ENCODE data around the gene SLC12A7.
"Not testable (repeated sequence)": the region's sequence is repeated elsewhere in the genome, so short reads cannot be mapped to it uniquely, and the experiment has no call there.

The SLC12A7 gene

DNA sequence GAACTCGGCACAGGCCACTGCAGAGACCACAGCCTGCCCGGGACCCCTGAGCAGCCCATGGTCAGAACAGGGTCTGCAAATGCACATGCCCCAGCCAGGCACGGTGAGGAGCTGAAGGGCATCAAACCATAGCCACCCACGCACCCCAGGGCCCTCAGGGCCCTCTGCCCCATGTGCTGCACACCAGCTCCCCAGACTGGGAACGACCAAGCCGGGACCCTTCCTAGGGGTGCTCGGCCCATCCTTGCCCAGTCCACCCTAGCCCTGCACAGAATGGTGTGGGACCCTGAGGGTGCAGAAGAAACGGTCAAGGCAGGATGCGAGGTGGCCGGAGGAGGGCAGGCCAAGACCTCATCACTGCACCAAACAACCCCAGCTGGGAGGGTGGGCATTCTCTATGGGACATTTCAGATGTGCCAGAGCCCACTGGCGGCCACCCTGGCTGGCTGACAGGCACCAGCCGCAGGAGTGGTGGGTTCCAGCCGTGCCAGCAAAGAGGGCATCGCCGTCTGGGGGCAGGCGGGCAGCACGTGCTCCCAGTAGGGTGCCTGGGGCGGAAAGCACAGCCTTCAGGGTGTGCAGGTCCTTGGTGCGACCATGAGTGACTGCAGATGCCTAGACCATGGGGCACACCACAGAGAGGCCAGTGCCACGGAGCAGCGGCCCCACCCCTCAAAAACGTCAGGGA lies 16.4 kb downstream of the SLC12A7 start:
- no peak for DNase-seq

DNA sequence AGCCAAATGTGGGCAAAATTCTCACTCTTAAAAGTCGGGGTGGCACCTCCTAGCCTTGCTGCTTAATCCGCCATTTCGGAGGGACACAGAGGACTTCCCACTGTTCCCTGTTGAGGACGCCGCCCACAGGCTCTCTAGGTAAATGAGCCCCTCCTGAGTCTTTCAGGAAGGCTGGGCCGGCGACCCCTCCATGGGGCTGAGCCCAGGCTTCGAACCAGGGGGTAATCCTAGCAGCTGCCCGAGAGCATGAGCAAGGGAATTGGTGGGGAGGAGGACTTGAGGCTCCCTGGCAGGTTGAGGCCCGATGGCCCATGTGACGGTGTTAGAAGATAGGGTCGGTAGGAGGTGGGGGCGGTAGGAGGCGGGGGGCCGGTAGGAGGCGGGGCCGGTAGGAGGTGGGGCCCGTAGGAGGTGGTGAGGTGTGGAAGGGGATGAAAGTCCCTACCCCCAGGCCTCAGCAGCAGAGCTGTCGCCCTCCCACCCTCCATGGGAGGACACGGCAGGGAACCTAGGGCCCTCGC lies 17.1 kb downstream of the SLC12A7 start:
- DNase-seq = no peak

DNA sequence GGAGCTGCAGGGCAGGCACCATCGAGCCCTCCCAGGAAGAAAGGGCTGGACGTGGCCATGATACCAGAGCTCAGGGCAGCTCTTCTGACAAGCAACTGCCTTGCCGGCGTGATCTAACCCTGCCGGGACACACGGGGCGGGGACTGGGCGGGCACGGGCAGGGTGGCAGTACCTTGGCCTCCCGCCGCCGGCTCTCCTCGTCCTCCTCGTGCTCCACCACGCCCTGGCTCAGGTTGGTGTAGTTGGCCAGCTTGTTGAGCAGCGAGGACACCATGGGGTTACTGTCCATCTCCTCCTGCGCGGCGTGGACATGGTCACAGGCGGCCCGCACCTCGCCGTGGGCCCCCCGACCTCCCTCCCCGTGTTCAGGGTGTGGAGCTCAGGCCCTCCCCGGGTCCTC lies 18.5 kb downstream of the SLC12A7 start:
- no peak for DNase-seq

DNA sequence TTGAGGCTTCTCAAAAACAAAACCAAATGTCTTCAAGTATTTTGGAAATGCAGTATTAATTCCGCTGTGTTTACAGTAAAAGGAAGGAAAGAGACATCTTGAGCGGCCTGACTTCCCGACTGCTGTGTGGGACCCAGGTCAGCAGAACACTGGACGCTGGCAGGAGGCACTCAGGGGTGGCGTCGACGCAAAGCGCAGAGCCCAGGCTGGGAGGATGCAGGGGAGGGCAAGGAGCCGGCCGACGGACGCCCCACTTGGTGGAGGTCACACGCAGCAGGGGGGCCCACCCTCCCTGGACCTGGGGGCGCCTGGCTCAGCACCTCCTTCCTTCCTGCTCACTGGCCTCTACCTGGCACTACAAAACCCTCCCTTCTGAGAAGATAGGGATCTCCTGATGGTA lies 19.7 kb downstream of the SLC12A7 start:
- no peak for DNase-seq

DNA sequence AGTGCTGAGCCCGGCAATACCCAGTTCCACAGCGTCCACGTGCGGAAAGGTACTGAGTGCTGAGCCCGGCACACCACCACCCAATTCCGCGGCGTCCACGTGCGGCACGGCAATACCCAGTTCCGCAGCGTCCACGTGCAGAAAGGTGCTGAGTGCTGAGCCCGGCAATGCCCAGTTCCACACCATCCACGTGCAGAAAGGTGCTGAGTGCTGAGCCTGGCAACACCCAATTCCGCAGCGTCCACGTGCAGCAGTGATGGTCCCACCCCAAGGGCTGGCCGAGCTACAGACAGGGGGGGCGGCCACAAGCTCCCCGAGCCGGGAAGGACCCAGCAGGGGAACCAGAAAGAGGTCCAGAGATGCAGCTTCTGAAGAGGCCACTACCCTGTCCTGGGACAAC lies 20.2 kb downstream of the SLC12A7 start:
- DNase-seq = no peak

DNA sequence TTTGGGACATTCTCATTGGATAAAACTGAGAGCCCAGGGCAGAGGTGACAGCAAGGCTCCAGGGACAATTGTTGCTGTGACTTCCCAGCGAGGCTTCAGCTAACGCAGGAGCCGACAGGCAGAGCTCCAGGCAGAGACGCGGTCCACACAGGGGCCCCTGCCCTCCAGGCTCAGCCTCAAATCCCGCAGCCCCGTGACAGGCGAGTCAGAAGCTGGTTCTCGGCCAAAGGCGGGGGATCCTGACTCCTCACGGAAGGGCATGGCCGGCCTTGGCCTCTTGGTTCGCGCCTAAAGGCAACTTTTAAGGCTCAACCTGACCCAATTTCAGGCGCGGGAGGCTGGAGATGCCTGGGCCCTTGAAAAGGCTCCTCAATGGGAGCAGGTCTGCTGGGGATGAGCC lies 21.3 kb downstream of the SLC12A7 start:
- DNase-seq = no peak

DNA sequence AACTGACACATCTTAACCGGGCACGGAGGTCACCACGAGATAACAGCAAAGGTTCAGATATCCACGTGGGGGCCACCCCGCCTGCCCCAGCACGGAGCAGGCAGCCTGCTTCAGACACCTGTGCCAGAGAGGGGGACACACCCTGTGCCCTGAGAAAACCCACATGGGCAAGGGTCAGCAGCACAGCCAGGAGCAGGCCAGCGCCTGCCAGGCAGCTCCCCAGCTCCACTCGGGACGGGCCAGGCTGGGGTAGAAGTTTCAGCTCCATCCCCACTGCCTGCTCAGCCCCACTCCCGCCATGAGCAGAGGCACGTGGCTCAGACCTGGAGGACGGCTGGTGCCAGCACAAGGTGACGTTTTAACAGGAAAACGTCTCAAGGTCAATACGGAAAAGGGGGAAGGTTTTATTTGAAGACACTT lies 22.2 kb downstream of the SLC12A7 start:
- no peak for DNase-seq

DNA sequence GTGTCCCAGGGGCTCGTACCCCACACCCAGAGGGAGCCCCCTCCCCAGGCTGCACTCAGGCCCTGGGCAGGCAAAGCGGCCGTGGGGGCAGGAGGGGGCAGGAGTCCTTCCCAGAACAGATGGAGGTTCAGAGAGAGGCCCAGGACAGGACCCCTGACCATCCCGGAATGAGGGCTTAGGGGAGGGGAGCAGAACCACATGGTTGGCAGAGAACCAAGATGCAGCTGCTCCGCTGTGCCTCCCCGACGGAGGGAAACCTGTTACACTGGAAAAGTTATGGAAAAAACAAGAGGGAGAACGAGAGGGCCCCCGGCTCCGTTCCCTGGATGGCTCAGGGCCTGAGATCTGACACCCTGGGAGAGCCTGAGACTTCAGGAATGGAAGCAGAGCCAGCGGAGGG lies 22.7 kb downstream of the SLC12A7 start:
- DNase-seq = no peak

DNA sequence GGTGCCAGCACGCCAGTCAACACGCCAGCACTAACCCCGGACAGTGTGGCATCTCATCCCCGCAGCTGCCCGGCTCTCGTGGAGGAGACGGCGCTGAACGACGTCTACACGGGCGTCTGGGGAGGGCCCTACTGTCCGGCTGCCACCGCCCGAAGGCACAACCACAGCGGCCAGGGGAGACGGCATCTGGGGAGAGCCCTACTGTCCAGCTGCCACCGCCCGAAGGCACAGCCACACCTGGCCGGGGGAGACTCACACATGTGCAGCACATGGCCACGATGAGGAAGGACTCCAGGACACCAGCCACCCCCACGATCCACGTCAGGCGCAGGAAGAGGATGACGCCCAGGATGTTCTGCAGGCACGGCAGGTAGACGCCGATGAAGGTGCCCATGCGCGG lies 23.1 kb downstream of the SLC12A7 start:
- DNase-seq = no peak

DNA sequence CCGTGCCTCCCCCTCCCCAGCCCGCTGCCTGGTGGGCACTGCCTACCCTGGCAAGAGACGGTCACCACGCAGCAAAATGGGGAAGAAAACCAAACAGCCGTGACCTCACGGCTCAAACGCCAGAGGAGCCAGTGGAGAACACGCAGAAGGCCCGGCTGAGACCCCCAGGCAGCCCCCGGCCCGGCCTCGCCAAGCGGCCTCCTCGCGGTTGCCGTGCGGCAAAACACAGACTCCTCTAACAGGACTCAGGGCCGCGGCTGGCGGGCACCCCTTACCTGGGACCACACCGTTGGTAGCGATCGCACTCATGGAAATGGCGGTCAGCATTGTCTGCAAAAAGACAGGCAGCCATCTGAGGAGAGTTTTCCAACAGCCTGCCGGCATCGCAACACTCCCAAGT lies 23.8 kb downstream of the SLC12A7 start:
- no peak for DNase-seq

DNA sequence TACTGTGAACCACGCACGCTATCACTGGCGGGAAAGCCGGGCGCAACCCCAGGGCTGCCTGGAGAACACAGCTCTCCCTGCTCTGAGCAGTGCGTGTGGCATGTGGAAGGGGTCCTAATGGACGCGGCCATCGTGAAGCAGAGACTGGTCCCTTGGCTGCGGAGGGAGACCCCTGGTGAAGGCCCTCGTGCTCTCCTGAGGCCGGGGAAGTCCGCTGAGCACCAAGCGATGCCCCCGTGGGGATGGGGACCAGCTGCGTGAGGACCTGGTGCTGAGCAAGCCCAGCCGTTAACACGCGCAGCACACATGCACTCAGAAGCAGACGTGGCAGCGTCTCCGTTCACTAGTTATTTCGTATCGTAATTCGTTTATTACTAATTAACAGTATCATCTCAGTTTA lies 24.4 kb downstream of the SLC12A7 start:
- DNase-seq = no peak

DNA sequence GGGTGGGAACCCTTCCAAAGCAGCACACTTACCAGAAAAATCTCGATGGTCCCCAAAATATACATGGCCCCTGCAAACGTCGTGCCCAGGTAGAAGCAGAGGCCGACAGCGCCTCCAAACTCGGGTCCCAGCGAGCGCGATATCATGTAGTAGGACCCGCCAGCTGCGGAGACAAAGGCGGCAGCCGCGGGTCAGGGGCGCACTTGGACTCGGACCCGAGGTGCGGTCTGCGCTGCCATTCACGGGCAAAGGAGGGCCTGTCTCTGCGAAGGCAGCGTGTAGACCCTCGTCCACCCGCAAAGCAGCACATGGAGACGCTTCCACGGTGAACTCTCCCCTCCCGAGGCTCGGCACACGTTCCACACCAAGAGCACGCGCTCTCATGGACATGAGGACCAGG lies 25.0 kb downstream of the SLC12A7 start:
- DNase-seq = no peak

DNA sequence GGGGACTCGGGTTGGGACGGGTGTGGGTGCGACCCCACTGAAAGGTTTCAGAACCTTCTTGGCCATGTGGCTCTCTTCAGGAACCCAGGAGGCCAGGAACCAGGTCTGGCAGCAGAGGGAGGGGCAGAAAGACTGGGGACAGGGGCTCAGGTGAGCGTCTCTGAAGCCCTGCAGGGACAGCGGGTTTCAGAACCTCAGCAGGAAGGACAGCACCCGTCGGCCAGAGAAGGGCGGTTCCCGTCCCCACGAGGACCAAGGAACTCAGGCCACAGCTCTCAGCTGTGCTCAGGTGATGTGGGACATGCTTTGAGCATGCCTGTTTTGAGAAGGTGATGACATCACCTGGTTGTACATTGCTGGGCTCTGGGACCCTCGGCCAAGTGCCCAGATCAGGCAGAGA lies 25.7 kb downstream of the SLC12A7 start:
- no peak for DNase-seq

DNA sequence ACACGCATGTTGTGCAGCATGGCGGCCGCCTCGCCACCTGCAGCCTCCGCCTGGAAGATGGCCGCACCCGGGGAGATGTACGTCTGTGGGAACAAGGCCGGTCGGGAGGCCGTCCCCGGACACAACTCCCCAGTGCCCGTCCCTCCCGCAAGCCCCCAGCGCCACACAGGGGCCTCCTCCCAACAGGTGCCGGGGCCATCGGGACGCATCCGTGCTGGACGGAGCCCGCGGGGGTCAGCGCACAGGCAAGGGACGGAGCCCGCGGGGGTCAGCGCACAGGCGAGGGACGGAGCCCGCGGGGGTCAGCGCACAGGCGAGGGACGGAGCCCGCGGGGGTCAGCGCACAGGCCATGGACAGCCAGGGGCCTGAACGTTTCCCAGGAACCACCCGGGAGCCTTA lies 26.5 kb downstream of the SLC12A7 start:
- no peak for DNase-seq

DNA sequence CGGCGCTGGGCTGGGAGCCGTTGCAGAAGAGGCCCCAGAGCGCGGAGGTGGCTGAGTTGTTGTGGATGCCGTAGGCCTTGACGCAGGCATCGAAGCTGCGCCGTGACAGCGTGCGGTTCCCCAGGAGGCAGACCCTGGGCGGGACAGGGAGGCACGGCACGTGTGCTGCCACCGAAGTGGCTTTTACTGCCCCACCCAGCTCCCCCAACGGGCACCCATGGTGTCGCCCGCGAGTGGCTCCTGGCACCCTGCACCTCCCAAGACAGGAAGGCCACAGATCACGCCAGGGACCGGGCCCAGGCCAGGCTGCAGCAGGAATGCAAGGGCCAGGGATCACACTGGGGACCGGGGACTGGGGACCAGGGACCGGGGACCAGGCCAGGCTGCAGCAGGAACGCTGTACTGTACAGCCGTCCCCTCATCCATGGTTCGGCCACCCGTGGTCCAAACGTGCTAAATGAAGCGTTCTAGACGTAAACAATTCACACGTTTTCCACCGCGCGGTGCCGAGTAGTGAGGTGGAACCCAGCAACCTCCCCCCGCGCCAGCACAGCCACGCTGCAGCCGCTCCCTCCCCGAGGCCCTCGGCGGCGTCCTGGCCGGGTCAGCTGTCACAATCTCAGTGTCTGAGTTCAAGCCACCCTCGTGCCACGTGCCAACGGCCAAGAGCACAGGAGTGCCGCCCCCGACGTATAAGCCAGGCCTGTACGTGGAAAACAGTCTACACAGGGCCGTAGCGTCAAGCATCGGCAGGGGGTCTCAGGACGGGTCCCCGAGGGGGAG lies 27.8 kb downstream of the SLC12A7 start:
- no peak for DNase-seq

DNA sequence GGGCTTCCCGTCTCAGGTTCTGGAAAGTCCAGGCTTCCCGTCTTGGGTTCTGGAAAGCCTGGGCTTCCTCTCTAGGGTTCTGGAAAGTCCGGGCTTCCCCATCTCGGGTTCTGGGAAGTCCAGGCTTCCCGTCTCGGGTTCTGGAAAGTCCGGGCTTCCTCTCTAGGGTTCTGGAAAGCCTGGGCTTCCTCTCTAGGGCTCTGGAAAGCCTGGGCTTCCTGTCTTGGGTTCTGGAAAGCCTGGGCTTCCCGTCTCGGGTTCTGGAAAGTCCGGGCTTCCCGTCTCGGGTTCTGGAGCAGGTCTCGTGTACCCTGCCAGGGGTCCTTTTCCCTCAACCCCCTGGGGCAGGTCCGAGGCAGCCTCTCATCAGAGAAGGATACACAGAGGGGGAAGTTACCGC lies 28.8 kb downstream of the SLC12A7 start:
- DNase-seq = not testable (repeated sequence)

DNA sequence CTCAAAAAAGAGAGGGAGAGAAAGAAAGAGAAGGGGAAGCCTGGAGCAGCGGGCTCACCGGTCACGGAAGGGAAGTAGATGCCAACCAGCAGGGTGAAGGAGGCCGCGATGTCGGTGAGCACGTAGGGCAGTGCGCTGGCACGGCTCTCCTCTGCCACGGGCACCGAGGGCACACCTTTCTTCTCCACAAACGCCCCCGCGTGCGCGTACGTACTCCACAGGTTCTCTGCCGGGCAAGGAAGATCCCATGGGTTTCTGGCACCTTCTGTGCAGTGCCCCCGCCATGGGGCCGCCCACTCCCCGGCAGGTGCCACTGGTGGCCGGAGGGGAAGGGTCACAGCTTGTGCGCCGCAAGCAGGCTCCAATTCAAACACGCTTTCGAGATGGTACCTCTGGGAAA lies 30.3 kb downstream of the SLC12A7 start:
- no peak for DNase-seq

DNA sequence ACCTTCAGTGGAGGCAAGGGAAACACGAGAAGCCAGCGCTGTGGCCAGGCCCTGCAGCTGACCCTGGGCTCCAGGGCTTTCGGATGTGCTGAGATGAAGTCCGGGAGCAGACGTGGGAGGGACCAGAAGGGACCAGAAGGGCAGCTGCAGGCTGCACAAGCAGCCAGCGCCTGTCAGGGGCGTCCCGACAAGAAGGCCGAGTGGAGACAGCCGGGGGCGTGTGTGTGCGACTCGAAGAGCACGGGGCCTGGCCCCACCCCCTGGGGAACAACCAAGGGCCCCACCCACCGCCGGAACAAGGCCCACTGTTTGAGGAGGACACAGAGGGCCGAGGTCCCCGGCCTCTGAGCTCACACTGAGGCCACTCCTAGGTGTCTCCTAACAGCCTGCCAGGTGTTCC lies 31.4 kb downstream of the SLC12A7 start:
- DNase-seq = no peak

DNA sequence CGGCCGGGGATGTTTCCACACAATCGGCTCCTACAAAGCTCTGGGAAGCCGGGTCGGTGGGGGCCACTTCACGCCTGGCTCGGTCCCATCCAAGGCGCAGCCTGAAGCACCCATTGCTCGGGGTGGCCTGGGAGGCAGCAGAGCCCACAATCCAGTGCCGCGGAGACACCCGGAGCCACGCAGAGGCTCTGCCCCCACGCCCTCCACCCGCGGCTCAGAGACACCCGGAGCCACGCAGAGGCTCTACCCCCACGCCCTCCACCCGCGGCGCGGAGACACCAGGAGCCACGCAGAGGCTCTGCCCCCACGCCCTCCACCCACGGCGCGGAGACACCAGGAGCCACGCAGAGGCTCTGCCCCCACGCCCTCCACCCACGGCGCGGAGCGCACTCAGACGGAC lies 31.9 kb downstream of the SLC12A7 start:
- DNase-seq = no peak

DNA sequence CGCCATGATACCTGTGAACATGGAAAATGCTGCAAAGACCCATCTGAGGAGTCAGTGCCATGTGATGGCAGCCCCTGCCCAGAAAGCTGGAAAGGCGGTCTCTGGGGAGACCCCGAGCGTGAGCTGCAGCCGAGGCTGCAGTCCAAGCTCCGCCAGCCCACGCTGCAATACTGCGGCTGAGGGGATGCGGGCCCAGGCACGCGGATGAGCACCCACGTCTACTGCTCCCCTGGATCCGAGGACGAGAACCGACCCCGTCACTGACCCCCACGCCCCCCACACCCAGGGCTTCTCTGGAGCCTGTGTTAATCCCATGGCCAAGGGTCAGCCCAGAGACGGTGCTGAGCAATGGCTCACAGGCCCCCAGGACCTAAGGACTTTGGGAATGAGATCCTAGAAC lies 32.4 kb downstream of the SLC12A7 start:
- no peak for DNase-seq

DNA sequence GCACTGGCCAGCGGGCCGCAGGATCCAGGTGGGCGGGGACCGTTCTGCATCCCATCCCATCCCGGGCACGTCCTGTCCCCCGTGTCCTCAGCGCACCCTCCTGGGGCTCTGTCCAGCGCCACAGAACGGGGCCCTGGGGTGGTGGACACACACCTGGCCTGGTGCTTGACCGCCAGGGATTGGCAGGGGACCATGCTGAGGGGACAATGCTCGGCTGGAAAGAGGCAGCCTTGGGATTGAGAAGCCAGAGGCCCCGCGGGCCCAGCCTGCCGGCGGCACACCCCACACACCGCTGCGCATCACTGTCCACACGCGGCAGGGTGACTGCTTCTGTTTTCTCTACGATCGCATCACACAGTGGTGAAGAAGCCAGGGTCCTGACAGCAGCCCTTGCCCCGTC lies 33.0 kb downstream of the SLC12A7 start:
- no peak for DNase-seq

DNA sequence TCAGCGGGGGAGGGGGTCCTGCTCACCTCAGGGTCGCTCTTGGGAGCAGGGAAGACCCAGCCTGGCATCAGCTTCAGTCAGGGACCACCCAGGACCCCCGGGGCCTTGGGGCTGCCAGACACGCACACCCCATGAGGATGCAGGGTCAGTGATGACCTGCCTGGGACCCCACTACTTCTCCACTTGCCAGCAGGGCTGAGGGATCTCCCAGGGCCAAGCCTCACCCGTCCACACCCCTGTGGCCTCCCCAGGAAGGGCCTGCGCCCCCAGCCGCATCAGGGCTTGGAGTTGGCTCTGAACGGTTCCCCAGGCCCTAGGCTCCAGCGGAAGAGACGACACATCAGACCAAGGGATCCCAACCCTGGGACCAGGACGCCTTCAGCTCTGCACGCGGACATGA lies 33.7 kb downstream of the SLC12A7 start:
- no peak for DNase-seq

DNA sequence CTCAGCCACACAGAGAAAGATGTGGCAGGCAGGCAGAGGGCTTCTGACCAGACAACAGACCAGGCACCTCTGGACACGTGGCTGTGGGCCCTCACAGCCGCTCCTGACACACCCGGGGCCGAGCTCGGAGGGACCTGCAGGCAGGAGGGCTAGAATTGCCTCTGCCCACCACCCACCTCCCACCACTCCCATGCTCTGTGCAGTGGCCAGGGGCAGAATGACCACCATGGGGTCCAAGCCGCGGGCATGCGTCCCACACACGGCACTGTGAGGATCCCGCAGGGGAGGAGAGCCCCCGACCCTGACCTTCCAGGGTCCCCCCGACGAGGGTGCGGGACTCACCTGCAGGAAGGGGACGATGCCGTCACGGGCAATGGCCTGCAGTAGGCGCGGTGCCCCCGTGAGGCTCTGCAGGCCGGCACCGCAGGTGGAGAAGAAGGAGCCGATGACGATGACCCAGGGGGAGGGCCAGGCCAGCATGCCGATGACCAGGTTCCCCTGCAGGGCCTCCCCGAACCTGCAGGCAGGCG lies 34.3 kb downstream of the SLC12A7 start:
- no peak for DNase-seq

DNA sequence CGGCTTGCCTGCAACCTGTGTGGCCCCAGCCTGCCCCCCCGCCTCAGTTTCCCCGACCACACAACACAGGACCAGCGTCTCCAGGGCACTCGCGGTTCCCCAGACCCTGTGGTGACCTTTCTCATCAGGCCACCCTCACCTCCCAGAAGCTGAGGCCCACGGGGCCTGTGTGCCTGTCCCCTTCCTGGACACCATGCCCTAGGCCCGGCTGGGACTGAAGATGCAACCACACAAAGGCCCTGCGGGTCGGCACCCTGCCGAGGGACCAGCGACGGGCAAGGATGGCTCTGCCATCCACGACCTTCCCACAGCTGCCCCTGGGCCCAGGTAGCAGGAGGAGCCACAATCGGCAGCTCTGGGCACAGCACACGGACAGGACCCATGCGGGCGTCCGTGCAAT lies 34.8 kb downstream of the SLC12A7 start:
- DNase-seq = no peak

All from T-helper 1 cell (primary cell).